ENCODE results near the gene CCNY.

DNA sequence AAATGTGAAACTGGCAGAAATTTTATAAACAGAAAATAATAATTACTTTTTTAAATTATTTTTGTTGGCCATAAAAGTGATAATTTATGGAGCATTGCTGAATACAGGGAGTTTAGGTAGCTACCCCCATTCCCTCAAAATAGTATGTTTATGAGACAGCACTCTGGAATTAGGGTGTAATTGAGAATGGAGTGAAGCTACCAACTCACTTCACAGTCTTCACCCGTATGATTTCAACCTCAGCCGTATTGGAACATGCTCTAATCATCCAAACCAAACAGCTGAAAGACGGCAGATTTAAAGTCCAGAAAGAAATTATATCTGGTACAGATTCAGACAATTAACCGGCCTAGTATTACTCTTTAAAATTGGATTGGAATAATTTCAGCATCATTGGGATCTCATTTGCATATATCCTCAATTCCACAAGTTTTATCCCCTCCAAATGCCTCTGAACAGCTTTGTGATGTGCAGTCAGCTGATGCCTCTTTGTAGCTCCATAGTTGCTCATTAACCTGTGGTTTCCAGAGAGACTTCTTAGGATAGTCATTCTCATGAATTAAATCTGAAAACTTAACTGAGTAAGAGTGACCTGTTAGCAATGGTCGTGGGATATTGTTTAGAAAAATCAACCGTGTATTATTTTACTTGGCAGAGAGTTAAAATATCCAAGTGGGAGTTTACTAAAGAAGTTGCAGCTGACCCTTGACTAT lies 209.7 kb downstream of the CCNY start:
- TF ChIP-seq, protein P1, sequence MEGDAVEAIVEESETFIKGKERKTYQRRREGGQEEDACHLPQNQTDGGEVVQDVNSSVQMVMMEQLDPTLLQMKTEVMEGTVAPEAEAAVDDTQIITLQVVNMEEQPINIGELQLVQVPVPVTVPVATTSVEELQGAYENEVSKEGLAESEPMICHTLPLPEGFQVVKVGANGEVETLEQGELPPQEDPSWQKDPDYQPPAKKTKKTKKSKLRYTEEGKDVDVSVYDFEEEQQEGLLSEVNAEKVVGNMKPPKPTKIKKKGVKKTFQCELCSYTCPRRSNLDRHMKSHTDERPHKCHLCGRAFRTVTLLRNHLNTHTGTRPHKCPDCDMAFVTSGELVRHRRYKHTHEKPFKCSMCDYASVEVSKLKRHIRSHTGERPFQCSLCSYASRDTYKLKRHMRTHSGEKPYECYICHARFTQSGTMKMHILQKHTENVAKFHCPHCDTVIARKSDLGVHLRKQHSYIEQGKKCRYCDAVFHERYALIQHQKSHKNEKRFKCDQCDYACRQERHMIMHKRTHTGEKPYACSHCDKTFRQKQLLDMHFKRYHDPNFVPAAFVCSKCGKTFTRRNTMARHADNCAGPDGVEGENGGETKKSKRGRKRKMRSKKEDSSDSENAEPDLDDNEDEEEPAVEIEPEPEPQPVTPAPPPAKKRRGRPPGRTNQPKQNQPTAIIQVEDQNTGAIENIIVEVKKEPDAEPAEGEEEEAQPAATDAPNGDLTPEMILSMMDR (IDR thresholded peaks at IDR 0.05) = no peak
- no peak for TF ChIP-seq POLR2A (IDR thresholded peaks at IDR 0.05)
